SK-N-MC (cell line): Measurements from ENCODE around the gene RNF123.

ENCODE experiments used
- EZH2 ChIP-seq: fragments of 200-600 bp; sonication (generic); IDR thresholded peaks from one replicate; pipeline ENCODE4 v1.6.1; 2017; ENCODE audit warnings: antibody characterized with exemption
- POLR2AphosphoS5 ChIP-seq: IDR thresholded peaks from 2 replicates; pipeline ENCODE4 v1.6.1; 2012; ENCODE audit warnings: mild to moderate bottlenecking, low read depth, low read length, borderline replicate concordance

GRCh38 chr3:49650177-49650576, 39.2 kb upstream of the RNF123 start:
- TF ChIP-seq EZH2 (no peak), POLR2AphosphoS5 (no peak)
